ENCODE results near the gene CYP2U1.
A peak's percentile ranks its signal among the peaks of the same experiment; 100 is the strongest.

Gene CYP2U1

DNA sequence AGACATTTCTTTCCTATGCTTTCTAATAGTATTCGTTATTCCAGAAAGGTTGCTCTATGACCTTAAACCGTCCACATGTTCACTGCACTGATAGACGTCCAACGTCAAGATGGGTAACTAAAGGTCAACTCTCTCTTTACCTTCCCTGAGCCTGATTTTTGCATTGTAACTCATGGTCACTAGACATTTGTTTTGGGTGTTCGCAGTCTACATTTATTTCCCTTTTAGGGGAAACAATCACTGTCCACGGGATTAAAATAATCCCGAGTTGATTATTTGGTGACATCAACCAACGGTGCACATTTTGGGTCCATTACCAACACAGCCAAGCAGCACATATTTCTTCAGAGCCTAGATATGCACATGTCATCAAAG is 57.8 kb downstream of the CYP2U1 start:
- Histone ChIP-seq H3K9me3 (replicated peaks in 1 of 11) (no peaks in the 10 kb centered on the region), H3K27ac (peak overlapping the region in 8 of 11 experiments; percentile 83 to 91 (median 85); a peak in 9 of 22 replicates), H4K20me1 (peaks cover 0 to 36% (median 22%) of the 10 kb centered on the region in 11 experiments; a peak in 14 of 22 replicates), H3K36me3 (no peaks in the 10 kb centered on the region; a peak in 1 of 22 replicates), H3K9ac (peak overlapping the region; percentile 82 to 95 (median 89); a peak in 21 of 22 replicates), H3K4me3 (peak overlapping the region; percentile 72 to 96 (median 85)), H3K4me1 (peaks cover 43 to 59% (median 45%) of the 10 kb centered on the region in 10 experiments), H3K4me2 (peak overlapping the region; percentile 80 to 92 (median 86)), H3K27me3 (no peaks in the 10 kb centered on the region)
- no peak for TF ChIP-seq Cebpa-rat (IDR thresholded peaks at IDR 0.05)

DNA sequence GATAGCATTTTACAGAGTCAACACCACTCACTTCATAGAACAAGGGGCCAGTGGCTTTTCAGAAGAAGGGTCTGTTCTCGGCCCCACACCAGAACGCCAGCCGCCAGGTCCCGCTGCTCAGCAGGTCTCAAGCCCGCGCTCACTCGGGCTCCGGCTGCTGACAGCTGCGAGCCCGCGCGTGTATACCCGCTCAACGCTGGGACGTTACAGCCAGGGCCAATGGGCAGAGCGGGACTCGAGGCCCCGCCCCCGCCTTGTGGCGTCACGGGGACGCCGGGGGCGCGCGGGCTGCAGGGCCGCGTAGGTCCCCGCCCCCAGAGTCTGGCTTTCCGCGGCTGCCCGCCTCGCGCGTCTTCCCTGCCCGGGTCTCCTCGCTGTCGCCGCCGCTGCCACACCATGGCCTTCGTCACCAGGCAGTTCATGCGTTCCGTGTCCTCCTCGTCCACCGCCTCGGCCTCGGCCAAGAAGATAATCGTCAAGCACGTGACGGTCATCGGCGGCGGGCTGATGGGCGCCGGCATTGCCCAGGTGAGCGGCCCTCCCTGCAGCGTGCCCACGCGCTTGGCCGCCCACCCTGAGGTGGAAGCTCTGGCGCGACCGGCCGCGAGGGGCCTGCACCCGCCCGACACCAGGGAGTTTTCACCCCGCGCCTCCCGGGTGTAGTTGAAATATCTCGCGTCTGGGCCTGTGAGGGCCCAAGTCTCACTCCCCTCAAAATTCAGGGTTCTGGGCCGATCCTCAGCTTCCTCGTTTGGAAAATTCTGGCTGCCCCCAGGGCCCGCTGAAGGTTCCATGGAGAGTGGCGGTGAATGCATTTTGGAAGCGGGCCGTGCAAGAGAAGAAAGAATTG is 58.4 kb downstream of the CYP2U1 start, which contains the start of gene HADH:
HADH (plus strand) TSS at position 353 of the 850 bp plus-strand sequence; CDS start at position 397, 44 bp downstream.
- H3K27ac ChIP-seq: peak within 1 kb of the TSS; percentile 52 to 91 (median 85); a peak in 21 of 22 replicates
- peaks cover 0 to 42% (median 25%) of the 10 kb centered on the region in 11 experiments; a peak in 15 of 22 replicates for H4K20me1 ChIP-seq
- H3K4me2 ChIP-seq: peak within 1 kb of the TSS; percentile 80 to 92 (median 86)
- no peaks in the 10 kb centered on the region for H3K9me3 ChIP-seq (replicated peaks in 1 of 11)
- H3K27me3 ChIP-seq: no peaks in the 10 kb centered on the region
- H3K4me1 ChIP-seq: peaks cover 49 to 65% (median 52%) of the 10 kb centered on the region in 10 experiments
- peak within 1 kb of the TSS; percentile 82 to 95 (median 89) for H3K9ac ChIP-seq
- H3K36me3 ChIP-seq: peaks cover 0 to 2% (median 0%) of the 10 kb centered on the region in 11 experiments; a peak in 3 of 22 replicates
- H3K4me3 ChIP-seq: peak within 1 kb of the TSS; percentile 72 to 96 (median 85)
- TF ChIP-seq Cebpa-rat (IDR thresholded peaks at IDR 0.05): no peak

DNA sequence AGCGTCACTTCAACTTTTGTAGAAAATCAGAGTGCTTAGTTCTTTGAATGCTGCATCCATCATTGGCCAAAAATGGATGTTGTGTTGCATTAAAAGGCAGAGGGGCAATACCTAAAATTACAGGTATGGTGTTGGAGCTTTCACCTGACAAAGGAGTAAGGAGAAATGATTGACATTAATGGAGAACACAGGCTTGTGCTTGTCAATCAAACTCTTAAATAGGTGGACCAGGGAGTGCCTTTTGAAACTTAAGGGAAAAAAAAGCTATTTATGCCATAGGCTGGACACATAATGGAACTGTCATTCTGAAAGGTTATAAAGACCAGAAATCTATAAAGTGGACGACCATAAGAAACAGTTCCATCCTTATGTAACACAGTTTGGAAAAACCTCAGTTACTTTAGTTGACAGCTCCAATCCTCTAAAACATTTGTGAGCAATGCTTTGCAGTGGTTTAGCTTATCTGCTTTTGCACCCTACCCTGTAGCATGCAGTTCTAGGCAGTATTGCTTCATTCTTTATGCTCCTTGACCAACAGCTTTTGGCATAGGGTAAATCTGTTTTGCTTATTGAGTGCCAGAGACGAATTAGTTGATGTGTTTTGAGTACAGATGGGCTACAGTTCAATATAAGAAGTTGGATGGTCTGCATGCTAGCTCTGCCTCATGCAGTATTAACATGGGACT is 60.7 kb downstream of the CYP2U1 start:
- 0 out of 20 replicates have a peak overlapping the region, but pooled peaks of 1 of the 10 experiments have one; percentile 83 for H3K4me3 ChIP-seq
- H3K9ac ChIP-seq: peak overlapping the region in 1 of 11 experiments; percentile 10; a peak in 1 of 22 replicates
- H3K4me1 ChIP-seq: peaks cover 61 to 77% (median 68%) of the 10 kb centered on the region in 10 experiments

DNA sequence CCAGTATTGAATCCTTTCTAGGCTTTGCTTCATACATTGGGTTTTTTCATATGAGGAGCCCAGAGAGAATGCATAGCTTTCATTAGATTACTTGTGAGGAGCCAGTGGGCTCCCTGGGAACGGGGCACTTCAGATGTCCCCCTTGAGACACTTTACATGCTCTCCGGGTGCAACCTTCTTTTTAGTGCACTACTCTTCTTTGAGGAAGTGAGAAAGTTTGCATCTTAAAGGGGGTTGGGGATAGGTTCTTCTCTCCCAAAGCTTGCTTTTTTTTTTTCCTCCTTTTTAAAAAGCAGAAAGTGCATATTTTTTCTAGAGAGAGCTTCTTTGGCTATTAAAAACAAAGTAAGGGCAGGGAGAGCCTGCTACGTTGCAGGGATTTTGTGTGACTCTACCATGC is 62.6 kb downstream of the CYP2U1 start:
- Histone ChIP-seq H3K27ac (0 out of 22 replicates have a peak overlapping the region, but pooled peaks of 2 of the 11 experiments have one; percentile 3 to 7), H3K9ac (peak overlapping the region in 4 of 11 experiments; percentile 1 to 36 (median 22); a peak in 2 of 22 replicates), H4K20me1 (peaks cover 0 to 47% (median 29%) of the 10 kb centered on the region in 11 experiments; a peak in 15 of 22 replicates), H3K4me3 (no peak overlapping the region), H3K9me3 (replicated peaks in 1 of 11) (peaks cover 0 to 2% (median 0%) of the 10 kb centered on the region in 11 experiments; a peak in 2 of 22 replicates), H3K4me1 (peaks cover 60 to 81% (median 72%) of the 10 kb centered on the region in 10 experiments), H3K27me3 (no peaks in the 10 kb centered on the region), H3K4me2 (peak overlapping the region; percentile 57 to 92 (median 85)), H3K36me3 (peaks cover 0 to 35% (median 17%) of the 10 kb centered on the region in 11 experiments; a peak in 18 of 22 replicates)
- no peak for TF ChIP-seq Cebpa-rat (IDR thresholded peaks at IDR 0.05)

More for the DNA sequence above, 60.7 kb downstream of the CYP2U1 start:
- no peaks in the 10 kb centered on the region for H3K9me3 ChIP-seq (replicated peaks in 1 of 11)
- peak overlapping the region; percentile 80 to 92 (median 86); a peak in 21 of 22 replicates for H3K4me2 ChIP-seq
- H3K27me3 ChIP-seq: no peaks in the 10 kb centered on the region
- peaks cover 0 to 47% (median 29%) of the 10 kb centered on the region in 11 experiments; a peak in 15 of 22 replicates for H4K20me1 ChIP-seq
- H3K36me3 ChIP-seq: peaks cover 0 to 25% (median 13%) of the 10 kb centered on the region in 11 experiments; a peak in 13 of 22 replicates
- H3K27ac ChIP-seq: no peak overlapping the region
- TF ChIP-seq Cebpa-rat (IDR thresholded peaks at IDR 0.05): no peak

DNA sequence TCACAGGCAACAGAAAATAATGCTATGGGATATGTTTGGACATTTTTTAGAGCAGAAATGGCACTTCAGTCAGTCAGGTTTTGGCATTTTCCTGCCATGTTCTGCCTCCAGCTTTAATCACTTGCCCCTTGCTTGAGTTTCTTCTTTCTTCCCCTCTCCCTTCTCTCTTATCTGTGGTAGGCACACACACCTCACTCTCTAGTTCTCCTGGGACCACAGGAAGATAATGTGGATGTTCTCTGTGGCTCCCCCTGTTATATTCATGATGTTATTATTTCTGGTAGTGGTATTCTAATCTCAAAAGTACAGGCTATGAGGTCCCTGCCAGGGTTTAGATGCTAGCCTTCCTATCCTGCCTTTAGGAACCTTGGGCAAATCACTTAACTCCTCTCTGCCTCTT is 63.5 kb downstream of the CYP2U1 start:
- Histone ChIP-seq H3K4me3 (no peak overlapping the region), H3K9me3 (replicated peaks in 1 of 11) (peaks cover 0 to 5% (median 0%) of the 10 kb centered on the region in 11 experiments; a peak in 2 of 22 replicates), H3K27ac (no peak overlapping the region), H4K20me1 (peaks cover 0 to 47% (median 29%) of the 10 kb centered on the region in 11 experiments; a peak in 15 of 22 replicates), H3K9ac (no peak overlapping the region), H3K4me1 (peaks cover 57 to 77% (median 67%) of the 10 kb centered on the region in 10 experiments), H3K4me2 (peak overlapping the region; percentile 57 to 92 (median 85)), H3K36me3 (peaks cover 0 to 44% (median 25%) of the 10 kb centered on the region in 11 experiments; a peak in 20 of 22 replicates), H3K27me3 (no peaks in the 10 kb centered on the region)
- TF ChIP-seq Cebpa-rat (IDR thresholded peaks at IDR 0.05): no peak

DNA sequence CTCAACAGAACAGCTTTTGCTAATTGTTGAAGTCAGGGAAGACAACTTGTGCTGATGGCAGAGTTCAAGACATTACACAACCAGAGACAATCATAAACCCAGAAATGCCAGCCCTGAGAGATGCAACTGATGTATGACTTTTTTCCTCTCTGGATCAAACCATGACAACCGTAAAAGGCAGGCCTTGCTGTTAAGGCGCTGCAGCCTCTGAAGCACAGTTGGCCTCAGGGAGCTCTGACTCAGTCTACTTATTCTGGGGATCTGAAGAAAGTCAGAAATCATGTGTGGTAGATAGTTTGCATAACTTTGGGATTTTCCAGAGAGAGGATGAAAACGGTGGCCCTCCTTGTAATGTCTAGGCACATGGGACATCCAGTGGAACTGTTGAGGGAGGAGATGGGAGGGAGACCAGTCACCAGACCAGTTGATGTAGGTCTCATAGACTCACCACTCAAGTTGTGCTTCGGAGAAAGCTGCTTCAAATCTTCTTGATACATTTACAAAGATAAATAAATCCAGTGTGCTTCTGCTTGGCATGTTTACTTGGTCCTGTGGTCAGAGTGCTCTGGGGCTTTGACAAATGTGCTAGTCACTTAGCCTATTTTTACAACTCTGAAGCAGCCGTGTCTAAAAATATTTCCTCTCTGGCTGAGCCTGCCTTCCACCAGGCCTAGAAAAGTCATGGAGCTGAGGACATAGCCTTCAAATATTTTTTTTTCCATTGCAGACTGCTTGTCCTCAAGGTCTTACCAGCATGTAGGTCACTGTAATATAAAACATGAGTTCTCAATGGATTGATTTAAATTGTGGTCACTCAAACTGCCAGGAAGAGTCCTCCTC is 65.8 kb downstream of the CYP2U1 start:
- Histone ChIP-seq H3K9me3 (replicated peaks in 1 of 11) (peaks cover 0 to 21% (median 12%) of the 10 kb centered on the region in 11 experiments; a peak in 13 of 22 replicates), H3K4me1 (peaks cover 42 to 62% (median 52%) of the 10 kb centered on the region in 10 experiments), H3K4me3 (no peak overlapping the region), H3K9ac (peak overlapping the region in 8 of 11 experiments; percentile 15 to 35 (median 32); a peak in 10 of 22 replicates), H3K36me3 (peaks cover 6 to 67% (median 46%) of the 10 kb centered on the region in 11 experiments; a peak in 21 of 22 replicates), H3K27ac (peak overlapping the region in 9 of 11 experiments; percentile 28 to 58 (median 44); a peak in 17 of 22 replicates), H4K20me1 (peaks cover 0 to 37% (median 22%) of the 10 kb centered on the region in 11 experiments; a peak in 15 of 22 replicates), H3K4me2 (peak overlapping the region; percentile 63 to 88 (median 70)), H3K27me3 (no peaks in the 10 kb centered on the region)
- no peak for TF ChIP-seq Cebpa-rat (IDR thresholded peaks at IDR 0.05)

DNA sequence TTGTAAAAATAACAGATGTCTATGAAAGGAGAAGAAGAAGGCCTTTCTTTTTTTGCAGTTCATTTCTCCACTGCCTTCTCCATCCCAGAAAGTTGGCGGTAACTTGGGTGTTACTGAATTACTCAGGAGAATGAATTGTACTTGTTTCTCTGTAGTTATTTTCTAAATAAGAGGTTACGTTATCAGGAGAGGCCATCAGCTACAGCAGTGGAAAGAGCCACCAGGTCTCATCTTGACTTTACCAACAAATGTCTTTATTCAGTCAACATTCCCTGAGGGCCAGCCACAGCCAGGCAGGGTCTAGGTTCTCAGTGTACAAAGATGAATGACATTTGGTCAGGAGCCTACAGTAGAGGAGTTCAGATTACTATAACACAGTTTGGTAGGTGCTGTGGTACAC is 66.4 kb downstream of the CYP2U1 start:
- peaks cover 0 to 25% (median 15%) of the 10 kb centered on the region in 11 experiments; a peak in 14 of 22 replicates for H3K9me3 ChIP-seq (replicated peaks in 1 of 11)
- peak overlapping the region; percentile 63 to 88 (median 70) for H3K4me2 ChIP-seq
- no peak overlapping the region for H3K4me3 ChIP-seq
- no peaks in the 10 kb centered on the region for H3K27me3 ChIP-seq
- peaks cover 6 to 73% (median 51%) of the 10 kb centered on the region in 11 experiments; a peak in 21 of 22 replicates for H3K36me3 ChIP-seq
- H3K9ac ChIP-seq: peak overlapping the region in 7 of 11 experiments; percentile 15 to 35 (median 32); a peak in 7 of 22 replicates
- H3K27ac ChIP-seq: peak overlapping the region in 9 of 11 experiments; percentile 28 to 58 (median 44); a peak in 16 of 22 replicates
- H4K20me1 ChIP-seq: peaks cover 0 to 30% (median 16%) of the 10 kb centered on the region in 11 experiments; a peak in 15 of 22 replicates
- peaks cover 35 to 55% (median 46%) of the 10 kb centered on the region in 10 experiments for H3K4me1 ChIP-seq
- TF ChIP-seq Cebpa-rat (IDR thresholded peaks at IDR 0.05): no peak
